ENCODE data around the gene NEK6.

Gene NEK6

DNA sequence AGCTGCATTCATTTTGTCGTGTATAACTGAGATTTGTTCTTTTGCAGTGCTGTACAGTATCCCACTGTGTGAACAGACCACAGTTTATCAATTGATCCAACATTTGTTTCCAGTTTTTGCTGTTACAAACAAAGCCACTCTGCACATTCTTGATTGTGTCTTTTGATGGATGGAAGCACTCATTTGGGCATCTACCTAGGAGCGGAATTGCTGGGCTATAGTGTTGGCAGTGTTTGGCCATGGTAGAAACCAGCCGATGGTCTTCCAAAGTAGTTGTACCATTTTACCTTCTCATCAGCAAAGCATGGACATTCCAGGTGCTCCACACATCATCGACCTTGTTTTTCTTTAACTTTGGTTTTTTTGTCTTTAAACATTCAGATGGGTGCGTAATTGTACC lies 79.8 kb downstream of the NEK6 start:
- H3K9ac ChIP-seq (ENCODE audit: low read depth, low read length, poor library complexity), result no peak overlapping the region

DNA sequence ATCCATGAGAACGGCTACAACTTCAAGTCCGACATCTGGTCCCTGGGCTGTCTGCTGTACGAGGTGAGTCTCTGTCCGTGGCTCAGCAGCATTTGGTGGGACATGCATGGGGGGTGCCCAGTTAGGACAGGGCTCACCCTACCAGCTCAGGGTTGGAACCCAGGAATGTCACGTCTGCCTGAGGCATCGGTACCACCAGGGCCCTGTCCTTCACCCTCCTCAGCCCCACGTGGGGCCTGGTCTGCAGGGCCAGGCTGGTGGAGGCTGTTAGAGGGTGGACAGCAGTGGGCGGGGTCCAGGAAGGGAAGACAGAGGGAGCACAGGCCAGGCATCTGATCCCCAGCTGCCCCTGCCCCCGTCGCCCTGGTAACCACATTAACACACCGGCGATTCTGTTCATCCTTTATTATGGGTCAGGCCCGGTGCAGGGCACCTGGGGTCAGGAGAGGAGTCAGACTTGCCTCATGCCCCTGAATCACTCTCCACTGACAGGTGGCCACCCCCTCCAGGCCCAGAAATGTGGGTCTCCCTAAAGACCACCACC lies 81.9 kb downstream of the NEK6 start:
- H4K91ac ChIP-seq (ENCODE audit: low read depth, low read length, poor library complexity), result no peak overlapping the region
- no CpG with 5 or more reads among the region's 13 CpGs for WGBS, 2 donors (ENCODE audit: extremely low coverage in 2 of 2, insufficient read length in 2 of 2, insufficient replicate concordance in 1 of 2)

More for the DNA sequence above, 79.8 kb downstream of the NEK6 start:
- no peaks in the 10 kb centered on the region for H3K27me3 ChIP-seq (ENCODE audit: control insufficient read depth in 3 of 3, insufficient read depth in 3 of 3, low read depth in 1 of 3, low read length in 3 of 3)
- H2BK5ac ChIP-seq (ENCODE audit: low read length), result no peak overlapping the region
- no peak overlapping the region for H3K4ac ChIP-seq (ENCODE audit: low read length)
- H2BK15ac ChIP-seq (ENCODE audit: low read length), result no peak overlapping the region
- no peak overlapping the region for H4K8ac ChIP-seq (ENCODE audit: low read depth, low read length)
- H3K9me3 ChIP-seq (replicated peaks in 1 of 2; ENCODE audit: control insufficient read depth in 2 of 2, insufficient read depth in 1 of 2, low read depth in 1 of 2, low read length in 2 of 2), result peaks cover 8 to 21% of the 10 kb centered on the region in 2 donors
- H3K4me1 ChIP-seq (ENCODE audit: control insufficient read depth in 2 of 2, insufficient read depth in 1 of 2, low read depth in 1 of 2, low read length in 2 of 2), result peaks cover 8 to 14% of the 10 kb centered on the region in 2 donors
- H3K23ac ChIP-seq (ENCODE audit: low read depth, low read length, poor library complexity), result no peak overlapping the region
- H3K36me3 ChIP-seq (replicated peaks in 1 of 2; ENCODE audit: control insufficient read depth in 2 of 2, insufficient read depth in 2 of 2, low read length in 2 of 2), result peaks cover 28 to 89% of the 10 kb centered on the region in 2 donors
- H2AFZ ChIP-seq (ENCODE audit: low read length), result no peak overlapping the region
- no peak overlapping the region for H2BK120ac ChIP-seq (ENCODE audit: low read depth, low read length)
- no peak overlapping the region for H3K14ac ChIP-seq (ENCODE audit: low read length)
- no peak overlapping the region for H3K18ac ChIP-seq (ENCODE audit: low read length)
- DNase-seq (ENCODE audit: low spot score), result no peak
- H4K91ac ChIP-seq (ENCODE audit: low read depth, low read length, poor library complexity), result no peak overlapping the region
- no peak overlapping the region for H2BK12ac ChIP-seq (ENCODE audit: low read length)
- H3K27ac ChIP-seq (replicated peaks; ENCODE audit: low read length), result no peak overlapping the region
- H3K79me1 ChIP-seq (ENCODE audit: low read depth, low read length), result peaks cover 4% of the 10 kb centered on the region
- no peak overlapping the region for H2AK5ac ChIP-seq (ENCODE audit: low read depth, low read length)
- no peak overlapping the region for H3K4me3 ChIP-seq (ENCODE audit: low read length in 2 of 2)
- H3K4me2 ChIP-seq (ENCODE audit: insufficient read depth, low read length, poor library complexity, severe bottlenecking), result no peak overlapping the region
- no CpG with 5 or more reads among the region's 5 CpGs for WGBS, 2 donors (ENCODE audit: extremely low coverage in 2 of 2, insufficient read length in 2 of 2, insufficient replicate concordance in 1 of 2)

DNA sequence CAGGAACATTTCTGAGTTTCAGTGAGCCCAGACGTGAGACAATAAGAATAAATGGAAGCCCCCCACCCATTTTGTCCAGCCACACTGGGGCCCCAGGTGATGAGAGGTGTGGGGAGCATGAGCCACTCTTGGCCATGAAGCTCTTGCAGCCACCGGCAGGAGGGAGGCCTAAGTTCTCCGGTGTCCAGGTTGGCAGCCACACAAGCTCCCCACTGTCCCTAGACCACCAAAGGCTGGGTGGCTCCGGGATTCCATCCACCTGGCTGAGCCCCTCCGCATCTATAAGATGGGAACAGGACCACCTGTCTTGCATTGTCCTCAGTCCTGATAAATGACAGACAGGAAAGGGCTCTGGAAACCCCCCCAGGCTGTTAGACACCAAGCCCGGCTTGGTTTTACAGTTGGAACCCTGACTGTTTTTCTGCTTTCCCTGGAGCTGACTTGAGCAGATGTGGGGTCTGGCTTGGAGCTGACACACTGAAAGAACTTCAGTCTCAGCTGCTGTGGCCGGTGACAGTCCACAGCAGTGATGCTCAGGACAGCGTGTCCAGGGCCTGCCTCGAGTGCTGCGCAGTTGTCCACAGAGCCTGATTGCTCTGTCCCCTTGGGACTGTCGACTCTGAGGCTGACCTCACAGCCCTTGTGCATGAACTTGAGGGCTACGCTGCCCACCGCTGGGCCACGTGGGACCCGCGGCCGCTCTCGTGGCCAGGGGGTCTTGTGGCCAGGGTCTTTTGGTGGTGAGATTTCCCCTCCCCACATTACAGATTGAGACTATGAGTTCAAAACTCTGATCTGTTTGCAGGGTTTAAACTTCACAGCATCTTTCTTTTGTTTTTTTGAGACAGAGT lies 82.7 kb downstream of the NEK6 start:
- no peak overlapping the region for H2BK12ac ChIP-seq (ENCODE audit: low read length)
- peak overlapping the region; percentile 58 for H2AK5ac ChIP-seq (ENCODE audit: low read depth, low read length)
- no peak overlapping the region for H3K4ac ChIP-seq (ENCODE audit: low read length)
- H3K9ac ChIP-seq (ENCODE audit: low read depth, low read length, poor library complexity), result peak overlapping the region; percentile 38
- H3K4me3 ChIP-seq (ENCODE audit: low read length in 2 of 2), result no peak overlapping the region
- H2AFZ ChIP-seq (ENCODE audit: low read length), result no peak overlapping the region
- H3K4me1 ChIP-seq (ENCODE audit: control insufficient read depth in 2 of 2, insufficient read depth in 1 of 2, low read depth in 1 of 2, low read length in 2 of 2), result peaks cover 9 to 29% of the 10 kb centered on the region in 2 donors
- H3K79me1 ChIP-seq (ENCODE audit: low read depth, low read length), result peaks cover 4% of the 10 kb centered on the region
- peak overlapping the region; percentile 92 for H3K23ac ChIP-seq (ENCODE audit: low read depth, low read length, poor library complexity)
- peak overlapping the region; percentile 69 for H3K18ac ChIP-seq (ENCODE audit: low read length)
- peaks cover 29 to 90% of the 10 kb centered on the region in 2 donors for H3K36me3 ChIP-seq (replicated peaks in 1 of 2; ENCODE audit: control insufficient read depth in 2 of 2, insufficient read depth in 2 of 2, low read length in 2 of 2)
- WGBS, 2 donors (ENCODE audit: extremely low coverage in 2 of 2, insufficient read length in 2 of 2, insufficient replicate concordance in 1 of 2), result no CpG with 5 or more reads among the region's 18 CpGs
- no peaks in the 10 kb centered on the region for H3K27me3 ChIP-seq (ENCODE audit: control insufficient read depth in 3 of 3, insufficient read depth in 3 of 3, low read depth in 1 of 3, low read length in 3 of 3)
- no peak overlapping the region for H4K91ac ChIP-seq (ENCODE audit: low read depth, low read length, poor library complexity)
- peaks cover 10 to 21% of the 10 kb centered on the region in 2 donors for H3K9me3 ChIP-seq (replicated peaks in 1 of 2; ENCODE audit: control insufficient read depth in 2 of 2, insufficient read depth in 1 of 2, low read depth in 1 of 2, low read length in 2 of 2)
- no peak overlapping the region for H2BK120ac ChIP-seq (ENCODE audit: low read depth, low read length)
- no peak overlapping the region for H3K27ac ChIP-seq (replicated peaks; ENCODE audit: low read length)
- peak overlapping the region; percentile 86 for H2BK15ac ChIP-seq (ENCODE audit: low read length)
- DNase-seq (ENCODE audit: low spot score), result no peak
- no peak overlapping the region for H3K14ac ChIP-seq (ENCODE audit: low read length)
- no peak overlapping the region for H2BK5ac ChIP-seq (ENCODE audit: low read length)
- no peak overlapping the region for H4K8ac ChIP-seq (ENCODE audit: low read depth, low read length)
- H3K4me2 ChIP-seq (ENCODE audit: insufficient read depth, low read length, poor library complexity, severe bottlenecking), result no peak overlapping the region

More for the DNA sequence above, 81.9 kb downstream of the NEK6 start:
- Histone ChIP-seq H3K14ac (ENCODE audit: low read length) (no peak overlapping the region), H3K23ac (ENCODE audit: low read depth, low read length, poor library complexity) (no peak overlapping the region), H2BK120ac (ENCODE audit: low read depth, low read length) (no peak overlapping the region), H3K9ac (ENCODE audit: low read depth, low read length, poor library complexity) (no peak overlapping the region), H3K27ac (replicated peaks; ENCODE audit: low read length) (no peak overlapping the region), H3K4ac (ENCODE audit: low read length) (no peak overlapping the region), H3K9me3 (replicated peaks in 1 of 2; ENCODE audit: control insufficient read depth in 2 of 2, insufficient read depth in 1 of 2, low read depth in 1 of 2, low read length in 2 of 2) (peaks cover 10 to 21% of the 10 kb centered on the region in 2 donors), H3K18ac (ENCODE audit: low read length) (peak overlapping the region; percentile 53), H3K27me3 (ENCODE audit: control insufficient read depth in 3 of 3, insufficient read depth in 3 of 3, low read depth in 1 of 3, low read length in 3 of 3) (no peaks in the 10 kb centered on the region), H3K79me1 (ENCODE audit: low read depth, low read length) (peaks cover 4% of the 10 kb centered on the region), H3K4me3 (ENCODE audit: low read length in 2 of 2) (peak overlapping the region in 1 of 2 donors; percentile 9), H2BK5ac (ENCODE audit: low read length) (no peak overlapping the region), H3K4me2 (ENCODE audit: insufficient read depth, low read length, poor library complexity, severe bottlenecking) (no peak overlapping the region), H2AK5ac (ENCODE audit: low read depth, low read length) (no peak overlapping the region), H3K4me1 (ENCODE audit: control insufficient read depth in 2 of 2, insufficient read depth in 1 of 2, low read depth in 1 of 2, low read length in 2 of 2) (peaks cover 9 to 29% of the 10 kb centered on the region in 2 donors), H4K8ac (ENCODE audit: low read depth, low read length) (no peak overlapping the region), H2BK12ac (ENCODE audit: low read length) (no peak overlapping the region), H3K36me3 (replicated peaks in 1 of 2; ENCODE audit: control insufficient read depth in 2 of 2, insufficient read depth in 2 of 2, low read length in 2 of 2) (peaks cover 32 to 90% of the 10 kb centered on the region in 2 donors), H2AFZ (ENCODE audit: low read length) (no peak overlapping the region), H2BK15ac (ENCODE audit: low read length) (no peak overlapping the region)
- DNase-seq (ENCODE audit: low spot score), result no peak

DNA sequence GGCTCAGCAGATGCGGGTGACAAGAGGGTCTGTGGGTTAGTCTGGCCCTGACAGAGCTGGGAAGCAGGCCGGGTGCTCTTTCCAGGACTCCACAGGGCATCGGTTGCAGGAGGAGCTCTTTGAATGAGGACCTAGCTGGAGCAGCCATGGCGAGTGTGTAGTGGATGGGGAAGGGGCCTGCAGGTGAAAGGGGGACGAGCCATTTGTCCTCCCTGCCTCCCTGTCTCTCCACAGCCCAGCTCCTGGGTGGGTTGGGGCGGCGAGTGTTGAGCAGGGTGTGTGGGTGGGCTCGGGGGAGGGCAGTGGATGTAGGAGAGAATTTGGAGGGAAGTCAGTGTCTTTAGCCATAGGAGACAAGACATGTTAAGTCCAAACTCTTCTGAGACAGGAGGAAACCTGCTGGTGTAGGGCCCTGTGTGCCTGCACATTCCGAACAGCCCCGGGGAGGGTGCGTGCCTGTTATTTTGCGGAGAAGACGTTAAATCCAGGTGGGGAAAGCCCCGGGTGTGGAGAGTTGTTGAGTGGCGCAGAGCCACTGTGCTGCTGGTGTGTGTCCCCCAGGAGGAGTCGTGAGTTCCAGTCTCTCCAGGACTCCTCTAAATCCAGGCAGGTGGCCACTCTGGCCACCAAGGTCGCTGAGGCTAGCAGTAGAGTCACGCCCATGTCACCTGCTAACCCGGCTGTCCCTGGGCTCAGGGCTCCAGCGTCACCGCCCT lies 83.9 kb downstream of the NEK6 start:
- no CpG with 5 or more reads among the region's 21 CpGs for WGBS, 2 donors (ENCODE audit: extremely low coverage in 2 of 2, insufficient read length in 2 of 2, insufficient replicate concordance in 1 of 2)
- no peak overlapping the region for H4K8ac ChIP-seq (ENCODE audit: low read depth, low read length)
- peaks cover 2% of the 10 kb centered on the region for H3K79me1 ChIP-seq (ENCODE audit: low read depth, low read length)
- H3K36me3 ChIP-seq (replicated peaks in 1 of 2; ENCODE audit: control insufficient read depth in 2 of 2, insufficient read depth in 2 of 2, low read length in 2 of 2), result peaks cover 31 to 90% of the 10 kb centered on the region in 2 donors
- no peak overlapping the region for H3K23ac ChIP-seq (ENCODE audit: low read depth, low read length, poor library complexity)
- H3K4ac ChIP-seq (ENCODE audit: low read length), result no peak overlapping the region
- no peak overlapping the region for H3K4me3 ChIP-seq (ENCODE audit: low read length in 2 of 2)
- peak overlapping the region; percentile 72 for H3K18ac ChIP-seq (ENCODE audit: low read length)
- no peak overlapping the region for H3K4me2 ChIP-seq (ENCODE audit: insufficient read depth, low read length, poor library complexity, severe bottlenecking)
- H2AK5ac ChIP-seq (ENCODE audit: low read depth, low read length), result peak overlapping the region; percentile 65
- H2BK5ac ChIP-seq (ENCODE audit: low read length), result no peak overlapping the region
- no peaks in the 10 kb centered on the region for H3K27me3 ChIP-seq (ENCODE audit: control insufficient read depth in 3 of 3, insufficient read depth in 3 of 3, low read depth in 1 of 3, low read length in 3 of 3)
- H2BK15ac ChIP-seq (ENCODE audit: low read length), result no peak overlapping the region
- H2AFZ ChIP-seq (ENCODE audit: low read length), result no peak overlapping the region
- H3K9me3 ChIP-seq (replicated peaks in 1 of 2; ENCODE audit: control insufficient read depth in 2 of 2, insufficient read depth in 1 of 2, low read depth in 1 of 2, low read length in 2 of 2), result peaks cover 9 to 19% of the 10 kb centered on the region in 2 donors
- peak overlapping the region; percentile 35 for H2BK12ac ChIP-seq (ENCODE audit: low read length)
- no peak overlapping the region for H4K91ac ChIP-seq (ENCODE audit: low read depth, low read length, poor library complexity)
- peaks cover 9 to 29% of the 10 kb centered on the region in 2 donors for H3K4me1 ChIP-seq (ENCODE audit: control insufficient read depth in 2 of 2, insufficient read depth in 1 of 2, low read depth in 1 of 2, low read length in 2 of 2)
- H3K27ac ChIP-seq (replicated peaks; ENCODE audit: low read length), result no peak overlapping the region
- no peak for DNase-seq (ENCODE audit: low spot score)
- H3K14ac ChIP-seq (ENCODE audit: low read length), result no peak overlapping the region
- H2BK120ac ChIP-seq (ENCODE audit: low read depth, low read length), result no peak overlapping the region
- no peak overlapping the region for H3K9ac ChIP-seq (ENCODE audit: low read depth, low read length, poor library complexity)

All from neuronal stem cell (in vitro differentiated cells).